ENCODE data around the gene CEP104.

CEP104 gene

GRCh38 chr1:3898994-3899753 is 42.2 kb upstream of the CEP104 start:
- H3K4me3 ChIP-seq (ENCODE audit: low read depth, low read length), result peak overlapping the region; percentile 82
- no peak for DNase-seq (ENCODE audit: low read depth)
- TF ChIP-seq CTCF (IDR thresholded peaks at IDR 0.05; ENCODE audit: control insufficient read depth, extremely low read depth, insufficient read depth), result no peak

- H3K4me3 ChIP-seq (ENCODE audit: low read depth, low read length), result no peak overlapping the region
- no peak for TF ChIP-seq CTCF (IDR thresholded peaks at IDR 0.05; ENCODE audit: control insufficient read depth, extremely low read depth, insufficient read depth)
- DNase-seq (ENCODE audit: low read depth), result no peak
Observed at GRCh38 chr1:3898475-3898735, 41.4 kb upstream of the CEP104 start.

- DNase-seq (ENCODE audit: low read depth), result no peak
- no peak overlapping the region for H3K4me3 ChIP-seq (ENCODE audit: low read depth, low read length)
- no peak for TF ChIP-seq CTCF (IDR thresholded peaks at IDR 0.05; ENCODE audit: control insufficient read depth, extremely low read depth, insufficient read depth)
Observed at GRCh38 chr1:3896396-3897000, 39.5 kb upstream of the CEP104 start.

DNA sequence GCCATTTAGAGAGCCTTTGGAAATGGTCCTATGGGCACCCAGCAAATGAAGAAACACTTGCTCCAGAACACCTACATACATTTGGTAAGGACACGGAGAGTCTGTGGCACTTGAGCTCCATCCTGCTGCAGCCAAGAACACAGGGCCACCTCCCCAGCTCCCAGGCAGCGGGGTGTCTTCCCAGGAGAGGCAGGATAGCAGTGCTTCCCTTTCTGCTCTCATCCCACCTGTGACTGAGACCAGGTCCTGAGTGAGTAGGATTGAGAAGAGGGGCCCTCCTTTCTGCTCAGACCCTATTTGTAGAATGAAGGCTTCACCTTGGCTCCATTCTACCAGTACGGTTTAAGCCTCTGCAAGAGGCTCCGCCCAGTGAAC is 38.9 kb upstream of the CEP104 start:
- no peak for DNase-seq (ENCODE audit: low read depth)
- TF ChIP-seq CTCF (IDR thresholded peaks at IDR 0.05; ENCODE audit: control insufficient read depth, extremely low read depth, insufficient read depth), result no peak
- H3K4me3 ChIP-seq (ENCODE audit: low read depth, low read length), result no peak overlapping the region

DNA sequence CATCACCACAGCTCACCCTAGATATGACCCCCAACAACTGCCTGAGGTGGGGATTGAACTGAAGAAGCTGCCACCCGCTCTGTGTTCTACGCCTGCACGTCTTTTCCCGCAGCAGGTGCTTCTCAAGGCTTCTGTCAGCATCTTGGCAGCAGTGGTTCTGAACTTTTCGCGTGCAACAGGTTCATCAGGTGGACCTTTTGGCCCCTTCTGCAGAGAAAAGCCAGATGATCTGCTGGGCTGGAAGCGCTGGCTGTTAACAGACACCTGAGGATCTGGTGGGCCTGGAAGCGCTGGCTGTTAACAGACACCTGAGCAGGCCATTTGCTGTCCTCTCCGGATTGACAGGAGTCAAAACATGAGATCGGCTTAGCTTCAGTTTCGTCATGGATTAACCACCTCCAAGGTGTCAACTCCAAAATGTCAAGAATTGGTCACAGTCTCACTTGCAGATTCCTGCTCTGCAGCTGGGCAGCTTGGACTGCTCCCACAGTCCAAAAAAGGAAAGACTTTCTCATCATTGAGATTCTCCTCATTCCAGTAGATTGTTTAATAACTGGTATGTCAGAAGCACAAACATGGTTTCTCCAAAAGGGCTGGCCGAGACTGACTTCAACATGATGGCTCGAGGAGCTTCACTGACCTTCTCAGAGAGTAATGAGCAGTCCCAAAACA is 38.4 kb upstream of the CEP104 start:
- no peak for TF ChIP-seq CTCF (IDR thresholded peaks at IDR 0.05; ENCODE audit: control insufficient read depth, extremely low read depth, insufficient read depth)
- DNase-seq (ENCODE audit: low read depth), result no peak
- no peak overlapping the region for H3K4me3 ChIP-seq (ENCODE audit: low read depth, low read length)

- no peak for DNase-seq (ENCODE audit: low read depth)
- no peak overlapping the region for H3K4me3 ChIP-seq (ENCODE audit: low read depth, low read length)
- no peak for TF ChIP-seq CTCF (IDR thresholded peaks at IDR 0.05; ENCODE audit: control insufficient read depth, extremely low read depth, insufficient read depth)
Observed at GRCh38 chr1:3894626-3895278, 37.7 kb upstream of the CEP104 start.

Data from LNCaP clone FGC (cell line).